Measurements from ENCODE around the gene FLT3. TPM values are rescaled to one million over a fixed set of nuclear protein-coding genes. Genes with fewer than 3 reads are reported as not detected.
"Not testable (repeated sequence)": the region's sequence is repeated elsewhere in the genome, so short reads cannot be mapped to it uniquely, and the experiment has no call there.

Gene FLT3
- total RNA-seq = 10 to 100 TPM in 1 of 7 donors, 1 to 10 TPM in 6; 2.4 to 10.1 (median 6.0) TPM
- 1 to 10 TPM; 1.0 to 2.1 (median 1.9) TPM for polyA plus RNA-seq
- long read RNA-seq, donor 1 = 0 reads
- long read RNA-seq, donor 2 = 0 reads

DNA sequence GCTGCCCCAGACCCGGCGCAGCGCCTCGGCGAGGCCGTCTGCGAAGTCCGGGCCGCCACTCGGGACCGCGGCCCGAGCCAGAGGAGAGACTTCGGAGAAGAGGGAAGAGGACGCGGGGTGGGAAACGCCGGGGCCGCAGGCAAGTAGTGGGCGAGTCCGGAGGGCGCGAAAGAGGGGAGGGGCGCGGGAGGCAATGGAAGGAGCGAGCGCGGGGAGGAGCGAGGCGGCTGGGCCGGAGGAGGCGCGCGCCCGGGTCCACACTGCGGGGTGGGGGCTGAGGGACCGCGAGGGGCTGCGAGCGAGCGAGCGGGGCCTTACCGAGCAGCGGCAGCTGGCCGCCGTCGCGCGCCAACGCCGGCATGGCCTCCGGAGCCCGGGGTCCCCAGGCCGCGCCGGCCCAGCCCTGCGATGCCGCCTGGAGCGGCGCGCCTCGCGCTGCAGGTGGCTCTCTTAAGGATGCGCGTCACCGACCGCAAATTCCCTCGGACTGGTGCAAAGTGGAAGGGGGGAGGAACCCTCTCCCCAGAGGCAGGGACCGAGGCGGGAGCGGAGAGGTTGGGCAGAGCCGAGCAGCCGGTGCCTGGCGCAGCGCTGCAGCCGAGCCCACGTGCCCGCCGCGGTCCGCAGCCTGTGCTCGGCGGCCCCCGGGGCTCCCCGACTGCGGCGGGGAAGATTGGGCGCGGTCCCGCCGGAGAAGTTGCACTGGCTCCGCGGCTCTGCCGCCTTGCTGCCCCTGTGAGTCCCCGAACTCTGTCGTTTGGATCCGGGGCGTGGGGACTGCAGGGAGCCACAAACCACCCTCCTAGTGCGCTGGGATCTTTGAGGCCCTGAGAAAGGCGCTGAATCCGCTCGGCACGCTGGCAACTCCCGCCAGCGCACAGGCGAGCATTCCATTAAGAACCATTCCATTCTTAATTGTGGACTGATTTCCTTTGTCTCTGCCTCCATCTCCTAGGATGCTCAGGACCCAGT lies at the start of gene FLT3:
FLT3 (minus strand) TSS at position 427 of the 972 bp plus-strand sequence; CDS start at position 361, 66 bp downstream.
- Histone ChIP-seq H3K4me1 (peaks cover 0 to 28% (median 22%) of the 10 kb centered on the region in 6 donors), H3K4me3 (peak within 1 kb of the TSS; percentile 35 to 83 (median 59)), H3K36me3 (no peaks in the 10 kb centered on the region), H3K27ac (peak within 1 kb of the TSS in 3 of 8 donors; percentile 60 to 83 (median 64)), H3K9me3 (no peaks in the 10 kb centered on the region), H3K27me3 (replicated peaks in 1 of 7) (peaks cover 0 to 85% (median 59%) of the 10 kb centered on the region in 7 donors)
- peak; percentile 35 to 76 (median 69) for TF ChIP-seq POLR2AphosphoS5 (IDR thresholded peaks at IDR 0.05)
- TF ChIP-seq CTCF (IDR thresholded peaks at IDR 0.05 in 8 of 11, conservative IDR thresholded peaks at IDR 0.05 in 3 of 11) = no peak
- no peak for TF ChIP-seq POLR2A (IDR thresholded peaks at IDR 0.05)
- WGBS, 5 donors = 1% methylated on average over 38 to 106 of the region's 106 CpGs
- peak; percentile 84 for DNase-seq
- intact Hi-C loops (cut with DNase I; ENCODE audit: low total_unique reads) = no loop called here

- no peak for DNase-seq
- no peak for TF ChIP-seq POLR2AphosphoS5 (IDR thresholded peaks at IDR 0.05)
- TF ChIP-seq CTCF (IDR thresholded peaks at IDR 0.05 in 8 of 11, conservative IDR thresholded peaks at IDR 0.05 in 3 of 11) = no peak
- no peak for TF ChIP-seq POLR2A (IDR thresholded peaks at IDR 0.05)
- Histone ChIP-seq H3K9me3 (no peaks in the 10 kb centered on the region), H3K27ac (no peak overlapping the region), H3K4me3 (no peak overlapping the region), H3K4me1 (peaks cover 6 to 98% (median 50%) of the 10 kb centered on the region in 6 donors), H3K27me3 (replicated peaks in 1 of 7) (no peaks in the 10 kb centered on the region), H3K36me3 (peaks cover 0 to 20% (median 0%) of the 10 kb centered on the region in 6 donors)
- intact Hi-C loops (cut with DNase I; ENCODE audit: low total_unique reads) = no loop called here
- 40 to 90% (median 63%) methylated on average over 1 of the region's 1 CpG for WGBS, 5 donors
Measured at GRCh38 chr13:28147495-28147894, 47.1 kb upstream of the FLT3 start.

DNA sequence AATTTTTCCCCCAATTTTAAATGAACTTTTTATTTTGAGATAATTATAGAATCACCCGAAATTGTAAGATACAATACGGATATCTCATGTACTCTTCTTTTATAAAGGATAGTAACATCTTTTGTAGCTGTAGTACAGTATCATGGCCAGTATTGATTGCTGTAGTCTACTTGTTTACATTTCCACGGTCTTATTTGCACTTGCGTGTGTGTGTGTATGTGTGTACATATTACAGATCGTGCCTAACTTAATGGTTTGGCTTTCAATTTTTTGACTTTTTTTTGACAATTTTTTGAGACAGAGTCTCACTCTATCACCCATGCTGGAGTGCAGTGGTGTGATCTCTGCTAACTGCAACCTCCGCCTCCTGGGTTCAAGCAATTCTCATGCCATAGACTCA lies 44.7 kb upstream of the FLT3 start:
- 94 to 99% (median 95%) methylated on average over 6 of the region's 6 CpGs for WGBS, 5 donors

DNA sequence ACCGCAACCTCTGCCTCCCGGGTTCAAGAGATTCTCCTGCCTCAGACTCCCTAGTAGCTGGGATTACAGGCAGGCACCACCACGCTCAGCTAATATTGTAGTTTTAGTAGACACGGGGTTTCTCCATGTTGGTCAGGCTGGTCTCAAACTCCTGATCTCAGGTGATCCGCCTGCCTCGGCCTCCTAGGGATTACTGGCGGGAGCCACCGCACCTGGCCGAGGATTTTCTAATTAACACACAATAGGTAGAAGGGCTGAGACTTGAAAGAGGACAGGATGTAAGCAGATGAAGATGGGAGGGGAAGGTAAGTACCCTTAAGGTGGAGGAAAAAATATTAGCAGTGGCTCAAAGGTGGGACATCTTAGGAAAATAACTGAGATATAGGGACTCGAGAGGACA lies 41.2 kb upstream of the FLT3 start:
- Histone ChIP-seq H3K4me3 (peak overlapping the region in 1 of 8 donors; percentile 1), H3K4me1 (peaks cover 31 to 82% (median 61%) of the 10 kb centered on the region in 6 donors), H3K36me3 (peaks cover 0 to 11% (median 0%) of the 10 kb centered on the region in 6 donors)
- DNase-seq; H3K27me3 ChIP-seq (replicated peaks in 1 of 7); H3K27ac ChIP-seq; intact Hi-C loops (cut with DNase I; ENCODE audit: low total_unique reads); H3K9me3 ChIP-seq: not testable (repeated sequence)
- WGBS, 5 donors = 61 to 86% (median 79%) methylated on average over 10 of the region's 10 CpGs

More for the DNA sequence above, 44.7 kb upstream of the FLT3 start:
- H3K27ac ChIP-seq = no peak overlapping the region
- no peaks in the 10 kb centered on the region for H3K27me3 ChIP-seq (replicated peaks in 1 of 7)
- H3K4me3 ChIP-seq = no peak overlapping the region
- H3K9me3 ChIP-seq = no peaks in the 10 kb centered on the region
- peaks cover 0 to 20% (median 0%) of the 10 kb centered on the region in 6 donors for H3K36me3 ChIP-seq
- DNase-seq = no peak
- H3K4me1 ChIP-seq = peaks cover 28 to 98% (median 65%) of the 10 kb centered on the region in 6 donors
- intact Hi-C loops (cut with DNase I; ENCODE audit: low total_unique reads) = no loop called here
- TF ChIP-seq POLR2AphosphoS5 (IDR thresholded peaks at IDR 0.05) = no peak
- no peak for TF ChIP-seq POLR2A (IDR thresholded peaks at IDR 0.05)
- TF ChIP-seq CTCF (IDR thresholded peaks at IDR 0.05 in 8 of 11, conservative IDR thresholded peaks at IDR 0.05 in 3 of 11) = no peak
